ENCODE results near the gene DUS2.
"Not testable (repeated sequence)": the region's sequence is repeated elsewhere in the genome, so short reads cannot be mapped to it uniquely, and the experiment has no call there.

Gene DUS2

GRCh38 chr16:68091380-68092261, 68.5 kb downstream of the DUS2 start:
- no peak for DNase-seq (ENCODE audit: low spot score)

GRCh38 chr16:68092275-68092674, 69.2 kb downstream of the DUS2 start:
- not testable (repeated sequence) for DNase-seq (ENCODE audit: low spot score)

GRCh38 chr16:68093816-68094613, 70.9 kb downstream of the DUS2 start:
- peak; percentile 72 for DNase-seq (ENCODE audit: low spot score)

GRCh38 chr16:68094614-68094934, 71.5 kb downstream of the DUS2 start:
- DNase-seq (ENCODE audit: low spot score), result no peak

- no peak for DNase-seq (ENCODE audit: low spot score)
Measured at GRCh38 chr16:68096491-68096890, 73.4 kb downstream of the DUS2 start.

GRCh38 chr16:68097088-68097487, 74.0 kb downstream of the DUS2 start:
- no peak for DNase-seq (ENCODE audit: low spot score)

GRCh38 chr16:68097895-68098294, 74.8 kb downstream of the DUS2 start:
- no peak for DNase-seq (ENCODE audit: low spot score)

GRCh38 chr16:68100488-68100887, 77.4 kb downstream of the DUS2 start:
- DNase-seq (ENCODE audit: low spot score), result no peak

GRCh38 chr16:68105611-68106010, 82.5 kb downstream of the DUS2 start:
- DNase-seq (ENCODE audit: low spot score), result no peak

- not testable (repeated sequence) for DNase-seq (ENCODE audit: low spot score)
Measured at GRCh38 chr16:68107230-68107928, 84.3 kb downstream of the DUS2 start.

- not testable (repeated sequence) for DNase-seq (ENCODE audit: low spot score)
Measured at GRCh38 chr16:68109156-68109555, 86.1 kb downstream of the DUS2 start.

GRCh38 chr16:68110611-68111010, 87.5 kb downstream of the DUS2 start:
- not testable (repeated sequence) for DNase-seq (ENCODE audit: low spot score)

GRCh38 chr16:68111379-68111778, 88.3 kb downstream of the DUS2 start:
- DNase-seq (ENCODE audit: low spot score), result no peak

- no peak for DNase-seq (ENCODE audit: low spot score)
Measured at GRCh38 chr16:68113059-68113761, 90.1 kb downstream of the DUS2 start.

GRCh38 chr16:68113765-68114240, 90.7 kb downstream of the DUS2 start:
- no peak for DNase-seq (ENCODE audit: low spot score)

- DNase-seq (ENCODE audit: low spot score), result not testable (repeated sequence)
Measured at GRCh38 chr16:68114939-68115338, 91.9 kb downstream of the DUS2 start.

- DNase-seq (ENCODE audit: low spot score), result no peak
Measured at GRCh38 chr16:68115851-68116250, 92.8 kb downstream of the DUS2 start.

GRCh38 chr16:68116256-68116867, 93.3 kb downstream of the DUS2 start:
- no peak for DNase-seq (ENCODE audit: low spot score)

GRCh38 chr16:68117884-68118283, 94.8 kb downstream of the DUS2 start:
- DNase-seq (ENCODE audit: low spot score), result no peak

- not testable (repeated sequence) for DNase-seq (ENCODE audit: low spot score)
Measured at GRCh38 chr16:68118954-68119353, 95.9 kb downstream of the DUS2 start.

GRCh38 chr16:68120496-68120895, 97.4 kb downstream of the DUS2 start:
- DNase-seq (ENCODE audit: low spot score), result not testable (repeated sequence)

Data from pons (tissue), 1 donor.